Skeletal muscle satellite cell (primary cell): ENCODE data around the gene C1orf159.
"Not testable (repeated sequence)": the region's sequence is repeated elsewhere in the genome, so short reads cannot be mapped to it uniquely, and the experiment has no call there.

ENCODE experiments used
- H3K27me3 ChIP-seq: 2 replicates; pipeline ENCODE4 v1.7.0; 2013; ENCODE audit warnings: low read length; ENCODE audit not compliant: control insufficient read depth, insufficient read depth
- H3K36me3 ChIP-seq: 2 replicates; pipeline ENCODE4 v1.7.0; 2013; ENCODE audit warnings: mild to moderate bottlenecking, control low read depth, low read length; ENCODE audit not compliant: insufficient read depth
- H3K4me1 ChIP-seq: 2 replicates; pipeline ENCODE4 v1.7.0; 2013; ENCODE audit warnings: low read length; ENCODE audit not compliant: control insufficient read depth, insufficient read depth
- H3K4me2 ChIP-seq: 2 replicates; pipeline ENCODE4 v1.7.0; 2013; ENCODE audit warnings: mild to moderate bottlenecking, low read length
- H3K4me3 ChIP-seq: 2 replicates; pipeline ENCODE4 v1.7.0; 2013; ENCODE audit warnings: low read length
- H3K9ac ChIP-seq: 2 replicates; pipeline ENCODE4 v1.7.0; 2013; ENCODE audit warnings: mild to moderate bottlenecking, low read depth, low read length, moderate library complexity
- H3K9me3 ChIP-seq: replicated peaks from 2 replicates; pipeline ENCODE4 v1.7.0; 2013; ENCODE audit warnings: mild to moderate bottlenecking, control low read depth, low read length

Gene C1orf159

GRCh38 chr1:1109743-1110142, 6.1 kb downstream of the C1orf159 start:
- H3K27me3 ChIP-seq: no peaks in the 10 kb centered on the region
- no peak overlapping the region for H3K4me3 ChIP-seq
- no peak overlapping the region for H3K9ac ChIP-seq
- H3K4me1 ChIP-seq: peaks cover under 1% of the 10 kb centered on the region
- H3K9me3 ChIP-seq: peaks cover 4% of the 10 kb centered on the region
- H3K4me2 ChIP-seq: no peak overlapping the region
- H3K36me3 ChIP-seq: no peaks in the 10 kb centered on the region

DNA sequence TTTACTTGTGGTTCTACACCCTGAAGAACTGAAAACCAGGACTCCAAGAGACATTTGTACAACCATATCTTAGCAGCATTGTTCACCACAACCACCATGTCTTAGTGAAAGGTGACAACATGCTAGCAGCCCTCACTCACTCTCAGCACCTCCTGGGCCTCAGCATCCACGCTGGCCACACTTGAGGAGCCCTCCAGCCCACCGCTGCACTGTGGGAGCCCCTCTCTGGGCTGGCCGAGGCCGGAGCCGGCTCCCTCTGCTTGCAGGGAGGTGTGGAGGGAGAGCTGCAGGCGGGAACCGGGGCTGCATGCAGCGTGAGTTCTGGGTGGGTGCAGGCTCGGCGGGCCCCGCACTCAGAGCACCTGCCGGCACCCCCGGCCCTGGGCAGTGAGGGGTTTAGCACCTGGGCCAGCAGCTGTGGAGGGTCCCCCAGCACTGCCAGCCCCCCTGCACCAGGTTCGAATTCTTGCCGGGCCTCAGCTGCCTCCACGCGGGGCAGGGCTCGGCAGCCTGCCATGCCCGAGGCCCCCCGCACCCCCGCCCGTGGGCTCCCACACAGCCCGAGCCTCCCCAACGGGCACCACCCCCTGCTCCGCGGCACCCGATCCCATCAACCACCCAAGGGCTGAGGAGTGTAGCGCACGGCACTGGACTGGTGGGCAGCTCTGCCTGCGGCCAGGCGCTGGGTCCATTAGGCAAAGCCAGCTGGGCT, 9.2 kb downstream of the C1orf159 start:
- Histone ChIP-seq H3K9me3 (no peaks in the 10 kb centered on the region), H3K9ac (no peak overlapping the region), H3K4me1 (no peaks in the 10 kb centered on the region), H3K27me3 (no peaks in the 10 kb centered on the region), H3K4me3 (no peak overlapping the region), H3K36me3 (no peaks in the 10 kb centered on the region), H3K4me2 (no peak overlapping the region)

GRCh38 chr1:1104152-1104551, 11.7 kb downstream of the C1orf159 start:
- not testable (repeated sequence) for H3K9ac ChIP-seq, H3K4me3 ChIP-seq, H3K4me2 ChIP-seq, H3K9me3 ChIP-seq, H3K36me3 ChIP-seq, H3K27me3 ChIP-seq, H3K4me1 ChIP-seq

- H3K9me3 ChIP-seq: no peaks in the 10 kb centered on the region
- H3K9ac ChIP-seq: no peak overlapping the region
- H3K4me1 ChIP-seq: no peaks in the 10 kb centered on the region
- no peaks in the 10 kb centered on the region for H3K36me3 ChIP-seq
- H3K27me3 ChIP-seq: no peaks in the 10 kb centered on the region
- no peak overlapping the region for H3K4me3 ChIP-seq
- H3K4me2 ChIP-seq: no peak overlapping the region
Observed at GRCh38 chr1:1101503-1101902, 14.4 kb downstream of the C1orf159 start.

DNA sequence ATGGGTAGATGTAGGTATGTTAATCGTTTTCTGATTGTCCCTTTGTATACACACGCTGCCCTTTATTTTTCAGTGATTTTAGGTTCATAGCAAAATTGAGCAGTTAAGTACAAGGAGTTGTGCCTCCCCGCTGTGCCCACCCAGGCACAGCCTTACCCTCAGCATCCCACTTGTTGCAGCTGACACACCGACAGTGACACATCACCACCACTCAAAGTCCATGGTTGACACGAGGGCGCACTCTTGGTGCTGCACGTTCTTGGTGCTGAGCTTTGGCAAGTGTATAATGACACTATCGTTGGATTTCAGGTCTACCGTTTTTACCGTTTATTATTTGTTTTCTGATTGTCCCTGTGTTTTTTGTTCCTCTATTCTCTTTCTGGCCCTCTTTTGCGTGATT, 15.6 kb downstream of the C1orf159 start:
- Histone ChIP-seq H3K4me3 (no peak overlapping the region), H3K36me3 (no peaks in the 10 kb centered on the region), H3K4me1 (no peaks in the 10 kb centered on the region), H3K4me2 (no peak overlapping the region), H3K9ac (no peak overlapping the region), H3K27me3 (no peaks in the 10 kb centered on the region), H3K9me3 (no peaks in the 10 kb centered on the region)

DNA sequence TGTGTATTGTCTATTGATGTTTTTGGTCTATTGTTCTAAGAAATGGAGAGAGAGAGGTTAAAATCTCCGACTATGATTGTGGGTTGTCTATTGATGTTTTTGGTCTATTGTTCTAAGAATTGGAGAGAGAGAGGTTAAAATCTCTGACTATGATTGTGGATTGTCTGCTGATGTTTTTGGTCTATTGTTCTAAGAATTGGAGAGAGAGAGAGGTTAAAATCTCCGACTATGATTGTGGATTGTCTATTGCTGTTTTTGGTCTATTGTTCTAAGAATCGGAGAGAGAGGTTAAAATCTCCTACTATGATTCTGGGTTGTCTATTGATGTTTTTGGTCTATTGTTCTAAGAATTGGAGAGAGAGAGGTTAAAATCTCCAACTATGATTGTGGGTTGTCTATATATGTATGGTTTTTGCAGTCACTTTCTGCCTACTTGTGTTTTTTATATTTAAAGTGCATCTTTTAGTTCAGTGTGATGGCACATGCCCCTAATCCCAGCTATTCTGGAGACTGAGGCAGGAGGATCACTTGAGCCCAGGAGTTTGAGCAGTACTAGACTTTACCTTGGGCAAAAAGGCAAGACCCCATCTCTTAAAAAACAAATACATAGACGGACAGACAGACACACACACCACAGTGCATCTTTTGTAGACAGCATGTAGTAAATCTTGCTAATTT, 16.2 kb downstream of the C1orf159 start:
- H3K27me3 ChIP-seq: no peaks in the 10 kb centered on the region
- H3K4me2 ChIP-seq: no peak overlapping the region
- H3K9ac ChIP-seq: no peak overlapping the region
- no peak overlapping the region for H3K4me3 ChIP-seq
- H3K9me3 ChIP-seq: no peaks in the 10 kb centered on the region
- no peaks in the 10 kb centered on the region for H3K36me3 ChIP-seq
- H3K4me1 ChIP-seq: no peaks in the 10 kb centered on the region

DNA sequence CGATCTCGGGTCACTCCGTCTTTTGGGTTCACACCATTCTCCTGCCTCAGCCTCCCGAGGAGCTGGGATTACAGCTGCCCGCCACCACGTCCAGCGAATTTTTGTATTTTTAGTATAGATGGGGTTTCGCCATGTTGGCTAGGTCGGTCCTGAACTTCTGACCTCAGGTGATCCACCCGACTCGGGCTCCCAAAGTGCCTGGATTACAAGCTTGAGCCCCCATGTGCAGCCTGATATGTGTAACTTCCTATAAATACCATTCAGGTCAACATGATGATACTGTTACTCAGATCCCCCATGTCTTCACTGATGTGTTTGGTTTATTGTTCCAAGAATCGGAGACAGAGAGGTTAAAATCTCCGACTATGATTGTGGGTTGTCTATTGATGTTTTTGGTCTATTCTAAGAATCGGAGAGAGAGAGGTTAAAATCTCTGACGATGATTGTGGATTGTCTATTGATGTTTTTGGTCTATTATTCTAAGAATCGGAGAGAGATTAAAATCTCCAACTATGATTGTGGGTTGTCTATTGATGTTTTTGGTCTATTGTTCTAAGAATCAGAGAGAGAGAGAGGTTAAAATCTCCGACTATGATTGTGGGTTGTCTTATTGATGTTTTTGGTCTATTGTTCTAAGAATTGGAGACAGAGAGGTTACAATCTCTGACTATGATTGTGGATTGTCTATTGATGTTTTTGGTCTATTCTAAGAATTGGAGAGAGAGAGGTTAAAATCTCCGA, 17.0 kb downstream of the C1orf159 start:
- H3K4me2 ChIP-seq: no peak overlapping the region
- no peak overlapping the region for H3K4me3 ChIP-seq
- no peaks in the 10 kb centered on the region for H3K27me3 ChIP-seq
- H3K4me1 ChIP-seq: no peaks in the 10 kb centered on the region
- H3K36me3 ChIP-seq: no peaks in the 10 kb centered on the region
- no peaks in the 10 kb centered on the region for H3K9me3 ChIP-seq
- no peak overlapping the region for H3K9ac ChIP-seq

- H3K9ac ChIP-seq, H3K4me1 ChIP-seq, H3K27me3 ChIP-seq, H3K36me3 ChIP-seq, H3K4me2 ChIP-seq, H3K4me3 ChIP-seq, H3K9me3 ChIP-seq: not testable (repeated sequence)
Observed at GRCh38 chr1:1096136-1096535, 19.8 kb downstream of the C1orf159 start.

- Histone ChIP-seq H3K4me3 (no peak overlapping the region), H3K36me3 (no peaks in the 10 kb centered on the region), H3K4me1 (no peaks in the 10 kb centered on the region), H3K27me3 (no peaks in the 10 kb centered on the region), H3K4me2 (no peak overlapping the region), H3K9ac (no peak overlapping the region), H3K9me3 (no peaks in the 10 kb centered on the region)
Observed at GRCh38 chr1:1094981-1095380, 20.9 kb downstream of the C1orf159 start.

DNA sequence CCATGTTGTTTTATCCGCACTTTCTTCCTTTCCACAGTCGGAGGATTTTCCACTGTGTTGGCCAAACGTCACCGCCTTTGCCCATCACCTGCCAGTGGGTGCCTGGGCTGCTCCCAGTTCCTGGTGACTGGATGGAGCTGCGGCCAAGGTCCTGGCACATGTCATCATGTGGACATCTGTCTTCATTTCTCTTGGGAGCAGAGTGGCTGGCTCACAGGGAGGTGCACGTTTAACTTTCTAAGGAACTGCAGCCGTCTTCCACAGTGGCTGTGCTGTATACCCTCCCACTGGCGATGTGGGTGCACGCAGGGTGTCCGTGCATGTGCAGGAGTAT, 22.3 kb downstream of the C1orf159 start:
- Histone ChIP-seq H3K9ac (no peak overlapping the region), H3K9me3 (no peaks in the 10 kb centered on the region)

DNA sequence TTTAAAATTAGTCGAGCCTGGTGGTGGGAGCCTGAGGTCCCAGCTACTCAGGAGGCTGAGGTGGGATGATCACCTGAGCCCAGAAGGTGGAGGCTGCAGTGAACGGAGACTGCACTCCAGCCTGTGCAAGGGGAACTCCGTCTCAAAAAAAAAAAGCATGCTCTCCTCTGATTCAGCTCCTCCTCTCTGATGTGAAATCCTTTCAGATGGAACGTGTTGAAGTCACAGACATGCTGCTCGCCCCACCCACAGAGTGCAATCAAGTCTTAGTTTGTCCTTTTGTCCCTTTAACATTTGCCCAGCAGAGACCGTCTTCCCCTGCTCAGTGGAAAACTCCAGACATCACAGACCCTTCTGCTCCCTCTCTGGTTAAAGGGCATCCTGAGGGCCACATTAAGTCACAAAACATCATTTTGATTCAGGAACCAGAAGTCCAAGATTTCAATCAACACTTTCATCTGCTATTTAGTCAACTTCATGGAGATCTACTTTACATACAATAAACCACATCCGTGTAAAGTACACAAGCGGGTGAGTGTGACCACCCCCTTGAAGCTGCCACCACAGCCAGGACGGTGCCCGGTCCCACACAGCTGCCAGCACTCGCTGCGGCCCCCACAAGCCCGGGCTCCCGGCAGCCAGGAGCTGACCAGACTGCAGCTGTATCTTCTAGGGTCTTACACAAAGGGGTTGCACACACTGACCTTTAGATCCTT, 22.8 kb downstream of the C1orf159 start:
- Histone ChIP-seq H3K9me3 (no peaks in the 10 kb centered on the region), H3K36me3 (no peaks in the 10 kb centered on the region), H3K27me3 (no peaks in the 10 kb centered on the region), H3K9ac (no peak overlapping the region), H3K4me1 (no peaks in the 10 kb centered on the region), H3K4me2 (no peak overlapping the region), H3K4me3 (no peak overlapping the region)

More for the DNA sequence above, 22.3 kb downstream of the C1orf159 start:
- no peaks in the 10 kb centered on the region for H3K36me3 ChIP-seq
- no peaks in the 10 kb centered on the region for H3K27me3 ChIP-seq
- H3K4me3 ChIP-seq: no peak overlapping the region
- no peaks in the 10 kb centered on the region for H3K4me1 ChIP-seq
- no peak overlapping the region for H3K4me2 ChIP-seq
